SK-N-SH (cell line): ENCODE data around the gene ENPEP.
"Not testable (repeated sequence)": the region's sequence is repeated elsewhere in the genome, so short reads cannot be mapped to it uniquely, and the experiment has no call there.

Experiments used
- EZH2phosphoT487 ChIP-seq: fragments of 200-600 bp; sonication (generic); IDR thresholded peaks from 2 replicates; pipeline ENCODE4 v1.6.1; 2017; ENCODE audit warnings: low read depth, mixed run types, mild to moderate bottlenecking, antibody characterized with exemption, moderate library complexity, borderline replicate concordance
- FOXJ3 ChIP-seq: sonication (generic); formaldehyde crosslinking; IDR thresholded peaks from 2 replicates; pipeline ENCODE4 v1.5.1; 2020; ENCODE audit warnings: mild to moderate bottlenecking, missing genetic modification reagents
- GABPA ChIP-seq: IDR thresholded peaks from 2 replicates; pipeline ENCODE4 v1.4.0; 2012; ENCODE audit warnings: low read depth, mild to moderate bottlenecking
- MAX ChIP-seq: IDR thresholded peaks from 2 replicates; pipeline ENCODE4 v1.4.0; 2012; ENCODE audit warnings: low read depth
- MEF2A ChIP-seq: IDR thresholded peaks from 2 replicates; pipeline ENCODE4 v1.4.0; 2012; ENCODE audit warnings: low read depth, borderline replicate concordance
- POLR2AphosphoS5 ChIP-seq: IDR thresholded peaks from 2 replicates; pipeline ENCODE4 v1.6.1; 2012; ENCODE audit warnings: low read depth, low read length
- RFX5 ChIP-seq: IDR thresholded peaks from 2 replicates; pipeline ENCODE4 v1.6.1; 2012; ENCODE audit warnings: mild to moderate bottlenecking, improper control_type of control experiment, low read length
- SIN3A ChIP-seq: IDR thresholded peaks from 2 replicates; pipeline ENCODE4 v1.6.1; 2012; ENCODE audit warnings: low read depth, mild to moderate bottlenecking, low read length, moderate library complexity, borderline replicate concordance
- TCF12 ChIP-seq: IDR thresholded peaks from 2 replicates; pipeline ENCODE4 v1.4.0; 2012
- TF ChIP-seq, protein P1 (sequence below): fragments of 200-600 bp; sonication (generic); IDR thresholded peaks from 2 replicates; pipeline ENCODE4 v1.6.1; 2017; ENCODE audit warnings: antibody characterized with exemption, mild to moderate bottlenecking, moderate library complexity

- TF ChIP-seq, protein P1, sequence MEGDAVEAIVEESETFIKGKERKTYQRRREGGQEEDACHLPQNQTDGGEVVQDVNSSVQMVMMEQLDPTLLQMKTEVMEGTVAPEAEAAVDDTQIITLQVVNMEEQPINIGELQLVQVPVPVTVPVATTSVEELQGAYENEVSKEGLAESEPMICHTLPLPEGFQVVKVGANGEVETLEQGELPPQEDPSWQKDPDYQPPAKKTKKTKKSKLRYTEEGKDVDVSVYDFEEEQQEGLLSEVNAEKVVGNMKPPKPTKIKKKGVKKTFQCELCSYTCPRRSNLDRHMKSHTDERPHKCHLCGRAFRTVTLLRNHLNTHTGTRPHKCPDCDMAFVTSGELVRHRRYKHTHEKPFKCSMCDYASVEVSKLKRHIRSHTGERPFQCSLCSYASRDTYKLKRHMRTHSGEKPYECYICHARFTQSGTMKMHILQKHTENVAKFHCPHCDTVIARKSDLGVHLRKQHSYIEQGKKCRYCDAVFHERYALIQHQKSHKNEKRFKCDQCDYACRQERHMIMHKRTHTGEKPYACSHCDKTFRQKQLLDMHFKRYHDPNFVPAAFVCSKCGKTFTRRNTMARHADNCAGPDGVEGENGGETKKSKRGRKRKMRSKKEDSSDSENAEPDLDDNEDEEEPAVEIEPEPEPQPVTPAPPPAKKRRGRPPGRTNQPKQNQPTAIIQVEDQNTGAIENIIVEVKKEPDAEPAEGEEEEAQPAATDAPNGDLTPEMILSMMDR = not testable (repeated sequence)
- not testable (repeated sequence) for TF ChIP-seq FOXJ3, MEF2A, SIN3A, RFX5, TCF12, EZH2phosphoT487, MAX, GABPA, POLR2AphosphoS5
Measured at GRCh38 chr4:110576696-110577095, 100.7 kb downstream of the ENPEP start.
